MM.1S (cell line): ENCODE measurements around the gene ABCC12.

Source experiments
- DNase-seq: peaks from one replicate; pipeline ENCODE4 v3.0.0-alpha.2; 2015
- H2AFZ ChIP-seq: fragments of 300-600 bp; sonication (generic); 2 replicates; pipeline ENCODE4 v1.6.0; 2016; ENCODE audit warnings: antibody characterized with exemption, low read length
- H3F3A ChIP-seq: fragments of 300-600 bp; sonication (generic); 2 replicates; pipeline ENCODE4 v1.6.1; 2016; ENCODE audit warnings: mild to moderate bottlenecking, antibody characterized with exemption, low read length, moderate library complexity, mixed read lengths; ENCODE audit not compliant: insufficient read depth
- H3K27ac ChIP-seq: fragments of 300-600 bp; sonication (generic); 2 replicates; pipeline ENCODE4 v1.5.1; 2016; ENCODE audit warnings: mild to moderate bottlenecking, low read length
- H3K27me3 ChIP-seq: fragments of 300-600 bp; sonication (generic); replicated peaks from 2 replicates; pipeline ENCODE4 v1.6.0; 2016; ENCODE audit warnings: low read length; ENCODE audit not compliant: insufficient read depth
- H3K36me3 ChIP-seq: fragments of 300-600 bp; sonication (generic); replicated peaks from 2 replicates; pipeline ENCODE4 v1.6.1; 2016; ENCODE audit warnings: mild to moderate bottlenecking, low read length, mixed read lengths; ENCODE audit not compliant: insufficient read depth
- H3K4me1 ChIP-seq: fragments of 300-600 bp; sonication (generic); 2 replicates; pipeline ENCODE4 v1.6.1; 2016; ENCODE audit warnings: low read length, mixed read lengths
- H3K4me2 ChIP-seq: fragments of 300-600 bp; sonication (generic); 2 replicates; pipeline ENCODE4 v1.6.0; 2016; ENCODE audit warnings: low read depth, low read length
- H3K4me3 ChIP-seq: fragments of 300-600 bp; sonication (generic); 2 replicates; pipeline ENCODE4 v1.5.1; 2016; ENCODE audit warnings: low read length, mixed read lengths
- H3K79me2 ChIP-seq: fragments of 300-600 bp; sonication (generic); 2 replicates; pipeline ENCODE4 v1.6.1; 2016; ENCODE audit warnings: mixed run types, low read length, mixed read lengths
- H3K9ac ChIP-seq: fragments of 300-600 bp; sonication (generic); 2 replicates; pipeline ENCODE4 v1.6.1; 2016; ENCODE audit warnings: low read length, mixed read lengths
- H3K9me2 ChIP-seq: fragments of 300-600 bp; sonication (generic); replicated peaks from 2 replicates; pipeline ENCODE4 v1.6.1; 2016; ENCODE audit warnings: mild to moderate bottlenecking, low read length, mixed read lengths; ENCODE audit not compliant: insufficient read depth
- H3K9me3 ChIP-seq: fragments of 300-600 bp; sonication (generic); replicated peaks from 2 replicates; pipeline ENCODE4 v1.6.1; 2016; ENCODE audit warnings: mild to moderate bottlenecking, low read length, mixed read lengths; ENCODE audit not compliant: insufficient read depth
- H4K20me1 ChIP-seq: fragments of 300-600 bp; sonication (generic); 2 replicates; pipeline ENCODE4 v1.6.1; 2016; ENCODE audit warnings: mild to moderate bottlenecking, low read length, moderate library complexity, mixed read lengths; ENCODE audit not compliant: insufficient read depth
- EZH2 ChIP-seq: fragments of 300-600 bp; sonication (generic); optimal IDR thresholded peaks from 2 replicates; pipeline ENCODE3; 2017; ENCODE audit warnings: low read depth, mild to moderate bottlenecking, antibody characterized with exemption, low read length, mixed read lengths
- EZH2phosphoT487 ChIP-seq: fragments of 300-600 bp; sonication (generic); IDR thresholded peaks from 2 replicates; pipeline ENCODE4 v1.6.1; 2018; ENCODE audit warnings: antibody characterized with exemption, low read length
- TF ChIP-seq, protein P1 (sequence below): fragments of 300-600 bp; sonication (generic); IDR thresholded peaks from 2 replicates; pipeline ENCODE4 v1.5.1; 2016; ENCODE audit warnings: antibody characterized with exemption, low read length, mixed read lengths

Gene ABCC12

DNA sequence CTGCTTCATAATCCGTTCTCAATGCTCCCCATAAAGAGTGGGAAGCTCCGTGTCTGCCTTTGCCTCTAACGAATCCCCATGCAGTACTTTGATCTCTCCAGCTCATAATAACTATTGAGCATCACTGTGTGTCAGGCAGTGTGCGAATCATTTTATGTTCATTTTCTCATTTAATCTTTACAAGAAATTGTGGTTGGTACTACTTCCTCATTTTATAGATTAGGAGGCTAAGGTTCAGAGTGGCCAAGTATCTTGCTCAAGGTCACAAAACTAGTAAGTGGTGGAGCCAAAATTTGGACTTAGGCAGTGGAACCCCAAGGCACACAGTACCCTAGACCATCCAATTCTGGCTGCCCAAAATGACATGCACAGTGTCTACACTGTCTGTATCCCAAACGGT, 44.8 kb downstream of the ABCC12 start:
- Histone ChIP-seq H3K79me2 (no peaks in the 10 kb centered on the region), H3K4me1 (no peaks in the 10 kb centered on the region), H3K9me2 (no peaks in the 10 kb centered on the region), H3F3A (no peaks in the 10 kb centered on the region), H2AFZ (no peak overlapping the region), H3K9ac (no peak overlapping the region), H3K4me3 (no peak overlapping the region), H3K27me3 (no peaks in the 10 kb centered on the region), H4K20me1 (no peaks in the 10 kb centered on the region), H3K9me3 (no peaks in the 10 kb centered on the region), H3K27ac (no peak overlapping the region), H3K4me2 (no peak overlapping the region), H3K36me3 (no peaks in the 10 kb centered on the region)
- DNase-seq: no peak
- TF ChIP-seq EZH2phosphoT487 (no peak), EZH2 (no peak)
- TF ChIP-seq, protein P1, sequence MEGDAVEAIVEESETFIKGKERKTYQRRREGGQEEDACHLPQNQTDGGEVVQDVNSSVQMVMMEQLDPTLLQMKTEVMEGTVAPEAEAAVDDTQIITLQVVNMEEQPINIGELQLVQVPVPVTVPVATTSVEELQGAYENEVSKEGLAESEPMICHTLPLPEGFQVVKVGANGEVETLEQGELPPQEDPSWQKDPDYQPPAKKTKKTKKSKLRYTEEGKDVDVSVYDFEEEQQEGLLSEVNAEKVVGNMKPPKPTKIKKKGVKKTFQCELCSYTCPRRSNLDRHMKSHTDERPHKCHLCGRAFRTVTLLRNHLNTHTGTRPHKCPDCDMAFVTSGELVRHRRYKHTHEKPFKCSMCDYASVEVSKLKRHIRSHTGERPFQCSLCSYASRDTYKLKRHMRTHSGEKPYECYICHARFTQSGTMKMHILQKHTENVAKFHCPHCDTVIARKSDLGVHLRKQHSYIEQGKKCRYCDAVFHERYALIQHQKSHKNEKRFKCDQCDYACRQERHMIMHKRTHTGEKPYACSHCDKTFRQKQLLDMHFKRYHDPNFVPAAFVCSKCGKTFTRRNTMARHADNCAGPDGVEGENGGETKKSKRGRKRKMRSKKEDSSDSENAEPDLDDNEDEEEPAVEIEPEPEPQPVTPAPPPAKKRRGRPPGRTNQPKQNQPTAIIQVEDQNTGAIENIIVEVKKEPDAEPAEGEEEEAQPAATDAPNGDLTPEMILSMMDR: no peak

DNA sequence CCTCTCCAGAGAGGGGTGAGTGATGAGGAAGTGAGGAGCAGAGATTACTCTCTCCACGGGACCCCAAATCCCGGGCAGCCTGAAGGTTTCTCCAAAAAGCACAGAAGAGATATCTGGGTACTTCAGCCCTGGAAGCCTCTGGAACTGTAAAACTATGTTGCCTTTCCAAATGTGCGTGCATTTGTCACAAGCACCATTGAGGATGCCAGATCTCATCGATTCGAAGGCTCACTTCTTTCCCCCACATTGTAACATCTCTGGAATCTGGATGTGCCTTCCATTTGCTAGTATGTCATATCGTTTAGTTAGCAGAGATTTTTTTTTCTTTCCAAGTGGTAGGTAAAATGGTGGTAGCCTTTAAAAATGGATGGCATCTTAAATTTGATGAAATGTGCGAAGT, 45.8 kb downstream of the ABCC12 start:
- Histone ChIP-seq H3K9me2 (no peaks in the 10 kb centered on the region), H3K4me2 (no peak overlapping the region), H2AFZ (no peak overlapping the region), H3K27ac (no peak overlapping the region), H3F3A (no peaks in the 10 kb centered on the region), H4K20me1 (no peaks in the 10 kb centered on the region), H3K4me3 (no peak overlapping the region), H3K9ac (no peak overlapping the region), H3K79me2 (no peaks in the 10 kb centered on the region), H3K27me3 (no peaks in the 10 kb centered on the region), H3K36me3 (no peaks in the 10 kb centered on the region), H3K9me3 (no peaks in the 10 kb centered on the region), H3K4me1 (no peaks in the 10 kb centered on the region)
- no peak for TF ChIP-seq EZH2phosphoT487
- TF ChIP-seq EZH2: no peak
- TF ChIP-seq, protein P1: no peak
- DNase-seq: no peak

DNA sequence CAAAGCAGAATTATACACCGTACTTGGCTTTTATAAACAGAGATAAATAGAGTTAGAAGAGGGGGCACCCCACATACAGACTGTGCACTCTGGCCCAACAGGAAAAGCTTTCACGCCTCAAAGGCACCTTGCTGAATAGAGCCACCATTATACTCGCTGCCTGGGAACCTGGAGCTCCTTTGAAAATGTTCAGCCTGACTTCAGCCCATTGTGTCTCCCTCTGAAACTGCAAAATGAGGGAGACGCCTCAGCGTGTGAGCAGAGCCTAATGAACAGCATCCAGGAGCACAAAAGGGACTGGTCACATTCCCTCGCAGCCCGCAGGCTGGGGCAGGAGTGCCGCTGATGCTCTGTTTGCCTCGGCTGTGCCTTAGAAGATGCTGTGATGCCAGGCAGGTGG, 46.3 kb downstream of the ABCC12 start:
- H3K4me2 ChIP-seq: no peak overlapping the region
- no peaks in the 10 kb centered on the region for H3F3A ChIP-seq
- H2AFZ ChIP-seq: no peak overlapping the region
- H3K79me2 ChIP-seq: no peaks in the 10 kb centered on the region
- H3K9me2 ChIP-seq: no peaks in the 10 kb centered on the region
- no peaks in the 10 kb centered on the region for H3K9me3 ChIP-seq
- H3K27ac ChIP-seq: no peak overlapping the region
- TF ChIP-seq, protein P1: no peak
- no peak for TF ChIP-seq EZH2
- no peak for TF ChIP-seq EZH2phosphoT487
- H3K4me3 ChIP-seq: no peak overlapping the region
- no peak overlapping the region for H3K9ac ChIP-seq
- DNase-seq: no peak
- H3K4me1 ChIP-seq: no peaks in the 10 kb centered on the region
- no peaks in the 10 kb centered on the region for H3K36me3 ChIP-seq
- H3K27me3 ChIP-seq: no peaks in the 10 kb centered on the region
- H4K20me1 ChIP-seq: no peaks in the 10 kb centered on the region

DNA sequence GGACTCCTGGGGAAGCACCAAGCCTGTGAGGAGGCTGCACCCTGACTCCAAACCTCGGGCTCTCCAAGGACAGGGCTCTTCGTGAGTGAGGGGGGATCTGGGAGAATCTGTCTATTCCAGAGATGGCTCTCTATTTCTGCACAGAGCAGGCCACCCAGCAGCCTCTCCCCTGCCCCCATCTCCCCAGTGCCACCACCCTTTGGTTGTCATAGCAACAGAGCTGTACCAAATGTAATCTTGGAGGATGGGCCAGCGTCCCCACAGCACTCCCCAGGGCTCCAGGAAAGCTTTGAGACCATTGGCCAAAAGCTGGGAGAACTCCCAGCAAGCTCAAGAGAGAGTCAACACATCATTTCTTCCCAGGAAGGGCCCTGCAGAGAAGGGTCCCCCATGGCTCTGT, 49.3 kb downstream of the ABCC12 start:
- TF ChIP-seq, protein P1: no peak
- TF ChIP-seq EZH2 (no peak), EZH2phosphoT487 (no peak)
- Histone ChIP-seq H3F3A (no peaks in the 10 kb centered on the region), H3K36me3 (no peaks in the 10 kb centered on the region), H3K4me1 (no peaks in the 10 kb centered on the region), H4K20me1 (no peaks in the 10 kb centered on the region), H3K4me2 (no peak overlapping the region), H3K9ac (no peak overlapping the region), H3K27me3 (no peaks in the 10 kb centered on the region), H3K9me3 (no peaks in the 10 kb centered on the region), H3K79me2 (no peaks in the 10 kb centered on the region), H2AFZ (no peak overlapping the region), H3K27ac (no peak overlapping the region), H3K9me2 (no peaks in the 10 kb centered on the region), H3K4me3 (no peak overlapping the region)
- DNase-seq: no peak
